HG03175 (cell line): ENCODE data around the gene NEDD9.

Source experiments
- ATAC-seq: cut with Tn5 transposase; IDR thresholded peaks from one replicate; pipeline ENCODE4 v1.9.1; 2021; ENCODE audit warnings: mild to moderate bottlenecking, moderate library complexity; ENCODE audit not compliant: unreplicated experiment

The NEDD9 gene

DNA sequence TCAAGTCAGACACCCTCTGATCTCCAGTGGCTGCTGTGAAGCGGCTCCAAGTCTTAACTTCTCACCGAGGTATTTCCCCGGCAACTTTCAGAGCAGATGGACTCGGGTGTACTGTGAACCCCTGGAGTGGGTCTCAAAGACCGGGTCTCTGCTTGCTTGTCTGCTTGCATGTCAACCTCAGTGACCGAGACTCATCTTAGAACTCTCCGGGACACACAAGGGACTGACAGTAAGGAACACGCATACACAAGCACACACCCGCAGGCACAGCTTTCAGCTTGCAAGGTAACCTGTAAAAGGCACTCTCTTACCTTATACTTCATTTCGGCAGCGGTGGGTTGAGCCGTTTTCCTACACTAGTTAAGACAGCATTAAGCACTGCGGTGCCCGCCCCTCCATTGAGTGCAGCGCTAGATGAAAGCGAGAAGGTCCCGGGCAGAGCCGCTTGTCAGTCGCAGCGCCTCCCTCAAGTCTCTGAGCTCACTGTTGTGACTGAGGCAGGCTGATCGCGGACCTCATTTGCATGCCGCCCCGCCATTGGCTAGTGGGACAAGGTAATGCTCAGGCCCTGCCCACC lies at the start of gene NEDD9:
Gene NEDD9, minus strand, starts transcription at position 476 of the 577 bp plus-strand sequence. Its CDS starts 153 bp downstream, at position 323.
- ATAC-seq, result peak; percentile 100

GRCh38 chr6:11282245-11282644 lies 49.8 kb upstream of the NEDD9 start:
- no peak for ATAC-seq

DNA sequence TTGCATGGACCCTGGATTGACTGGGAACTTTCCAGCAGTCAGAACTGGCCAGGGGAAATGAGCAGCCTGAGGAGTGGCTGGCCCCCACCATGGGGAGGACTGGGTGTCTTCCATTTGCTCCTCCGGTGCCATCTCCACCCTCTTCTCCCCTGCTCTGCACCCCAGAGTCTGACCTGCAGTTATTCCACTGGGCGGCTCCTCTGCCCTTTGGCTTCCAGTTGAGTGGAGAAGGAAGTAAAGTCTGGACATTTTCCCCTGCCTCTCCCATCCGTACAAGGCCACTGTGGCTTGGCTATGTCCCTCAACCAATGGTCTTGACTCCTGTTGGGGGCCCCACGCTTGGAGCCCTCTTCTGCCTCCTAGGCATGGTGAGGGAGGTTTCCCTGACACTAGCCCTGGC lies 47.9 kb upstream of the NEDD9 start:
- ATAC-seq, result no peak

GRCh38 chr6:11279284-11279689 lies 46.8 kb upstream of the NEDD9 start:
- ATAC-seq, result no peak

DNA sequence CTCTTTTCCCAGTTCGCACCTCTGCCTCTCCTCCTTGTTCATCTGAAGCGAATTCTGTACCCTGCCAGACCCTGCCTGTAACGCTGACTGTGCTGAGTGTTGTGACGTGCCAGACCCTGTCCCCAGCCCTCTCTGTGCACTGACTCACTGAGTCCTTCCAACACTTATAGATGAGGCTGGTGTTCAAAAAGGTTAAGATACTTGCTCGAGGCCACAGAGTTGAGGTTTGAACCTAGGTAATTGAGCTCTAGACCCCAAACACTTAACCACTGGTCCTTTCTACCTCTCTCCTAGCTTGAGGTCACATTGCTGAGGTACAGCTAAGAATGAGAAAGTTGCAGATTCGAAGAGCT lies 45.7 kb upstream of the NEDD9 start:
- no peak for ATAC-seq

GRCh38 chr6:11277275-11278206 lies 45.1 kb upstream of the NEDD9 start:
- ATAC-seq, result peak; percentile 32

DNA sequence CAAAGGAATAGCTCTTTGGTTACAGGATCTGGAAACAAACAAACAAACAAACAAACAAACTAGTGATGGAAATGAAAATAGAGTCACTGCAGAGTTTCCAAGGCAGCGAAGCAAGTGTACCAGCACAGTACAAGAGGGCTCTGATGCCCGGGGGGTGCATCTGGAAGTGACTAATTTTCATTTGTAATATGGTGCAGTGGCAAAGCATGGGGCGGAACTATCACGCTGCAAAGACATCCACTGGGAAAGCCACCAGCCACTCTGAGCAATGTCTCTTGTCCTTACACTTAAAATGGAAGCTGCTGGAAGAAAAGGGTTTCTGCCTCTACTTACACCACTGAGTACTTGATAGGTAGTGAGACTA lies 44.4 kb upstream of the NEDD9 start:
- ATAC-seq, result no peak

DNA sequence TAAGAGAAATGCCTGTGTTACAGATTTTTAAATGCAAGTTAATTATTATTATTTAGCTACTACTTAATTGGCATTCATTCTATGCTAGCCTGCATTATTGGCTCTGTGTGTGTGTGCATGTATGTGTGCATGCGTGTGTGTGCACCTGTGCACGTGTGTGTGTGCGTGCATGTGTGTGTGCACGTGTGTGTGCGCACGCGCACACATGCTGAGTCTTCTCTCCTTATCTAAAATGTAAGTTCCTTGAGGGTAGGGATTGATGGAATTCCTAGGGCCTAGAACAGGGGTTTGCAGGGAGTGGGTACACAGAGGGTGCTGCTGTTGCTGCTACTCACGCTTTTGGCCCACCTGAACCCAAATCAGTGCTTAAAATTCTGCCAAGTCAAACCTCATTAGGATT lies 43.8 kb upstream of the NEDD9 start:
- no peak for ATAC-seq

- peak; percentile 89 for ATAC-seq
These were observed 43.1 kb upstream of the NEDD9 start for GRCh38 chr6:11275598-11275997.

DNA sequence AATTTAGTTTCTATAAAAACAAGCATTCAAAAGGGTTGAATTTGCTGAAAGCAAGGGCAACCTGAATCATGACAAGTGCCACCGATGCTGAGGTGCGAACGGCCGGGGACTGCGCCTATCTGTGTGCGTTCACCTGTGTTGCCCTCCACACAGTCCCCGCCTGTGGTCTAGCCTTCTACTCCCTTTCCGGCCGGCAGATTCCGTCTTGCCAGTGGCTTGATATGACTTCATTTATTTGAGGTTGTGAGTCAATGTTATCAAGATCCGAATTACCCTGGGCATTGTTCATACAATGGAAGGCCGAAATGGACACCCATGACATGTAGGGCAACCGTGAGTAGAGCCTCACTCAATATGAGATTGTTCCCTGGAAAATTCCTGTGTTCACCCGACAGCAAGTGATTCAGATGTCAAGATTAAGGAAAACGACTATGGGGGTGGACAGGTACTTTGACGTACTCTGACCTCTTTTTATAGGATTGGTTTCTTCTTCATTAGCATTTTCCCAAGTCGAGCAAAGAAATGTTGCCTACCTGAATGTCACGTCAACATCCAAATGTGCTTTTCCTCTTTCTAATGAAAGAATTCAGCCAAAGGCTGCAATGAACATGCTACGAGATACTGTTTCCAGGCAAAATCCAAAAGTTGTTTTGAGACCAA lies 41.1 kb upstream of the NEDD9 start:
- no peak for ATAC-seq

GRCh38 chr6:11272491-11273192 lies 40.2 kb upstream of the NEDD9 start:
- no peak for ATAC-seq

DNA sequence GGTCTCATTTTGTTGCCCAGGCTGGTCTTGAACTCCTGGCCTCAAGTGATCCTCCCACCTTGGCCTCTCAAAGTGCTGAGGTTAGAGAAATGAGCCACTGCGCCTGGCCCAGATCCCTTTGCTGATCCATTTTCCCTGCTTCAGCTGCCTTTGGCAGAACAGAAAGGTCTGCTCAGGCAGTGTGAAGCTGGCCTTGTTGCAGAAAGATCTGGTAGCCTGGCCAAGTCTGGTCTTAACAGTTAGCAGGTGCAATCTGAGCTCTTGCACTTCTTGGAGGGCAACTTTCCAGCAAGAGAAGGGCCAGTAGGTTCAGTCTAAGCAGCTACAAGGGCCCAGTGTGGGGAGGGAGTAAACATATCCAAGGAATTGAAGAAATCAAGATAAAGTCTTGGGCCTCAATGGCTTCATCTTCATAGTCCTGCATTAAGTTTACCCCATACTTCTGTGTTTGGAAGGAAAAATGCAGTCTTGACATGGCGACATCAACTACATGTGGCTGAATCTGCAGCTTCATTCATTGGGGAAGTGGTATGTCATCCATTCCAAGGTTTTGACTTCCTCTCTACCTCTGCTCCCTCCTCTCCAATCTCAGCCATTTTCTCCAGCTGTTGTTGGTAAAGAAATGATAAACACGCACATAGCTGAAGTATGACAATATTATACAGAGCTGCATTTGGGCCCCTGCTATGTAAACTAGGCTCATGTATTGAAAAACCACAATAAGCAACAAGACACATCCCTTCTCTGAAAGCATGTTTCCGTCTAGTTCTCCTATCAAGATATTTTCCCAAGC lies 39.0 kb upstream of the NEDD9 start:
- no peak for ATAC-seq

DNA sequence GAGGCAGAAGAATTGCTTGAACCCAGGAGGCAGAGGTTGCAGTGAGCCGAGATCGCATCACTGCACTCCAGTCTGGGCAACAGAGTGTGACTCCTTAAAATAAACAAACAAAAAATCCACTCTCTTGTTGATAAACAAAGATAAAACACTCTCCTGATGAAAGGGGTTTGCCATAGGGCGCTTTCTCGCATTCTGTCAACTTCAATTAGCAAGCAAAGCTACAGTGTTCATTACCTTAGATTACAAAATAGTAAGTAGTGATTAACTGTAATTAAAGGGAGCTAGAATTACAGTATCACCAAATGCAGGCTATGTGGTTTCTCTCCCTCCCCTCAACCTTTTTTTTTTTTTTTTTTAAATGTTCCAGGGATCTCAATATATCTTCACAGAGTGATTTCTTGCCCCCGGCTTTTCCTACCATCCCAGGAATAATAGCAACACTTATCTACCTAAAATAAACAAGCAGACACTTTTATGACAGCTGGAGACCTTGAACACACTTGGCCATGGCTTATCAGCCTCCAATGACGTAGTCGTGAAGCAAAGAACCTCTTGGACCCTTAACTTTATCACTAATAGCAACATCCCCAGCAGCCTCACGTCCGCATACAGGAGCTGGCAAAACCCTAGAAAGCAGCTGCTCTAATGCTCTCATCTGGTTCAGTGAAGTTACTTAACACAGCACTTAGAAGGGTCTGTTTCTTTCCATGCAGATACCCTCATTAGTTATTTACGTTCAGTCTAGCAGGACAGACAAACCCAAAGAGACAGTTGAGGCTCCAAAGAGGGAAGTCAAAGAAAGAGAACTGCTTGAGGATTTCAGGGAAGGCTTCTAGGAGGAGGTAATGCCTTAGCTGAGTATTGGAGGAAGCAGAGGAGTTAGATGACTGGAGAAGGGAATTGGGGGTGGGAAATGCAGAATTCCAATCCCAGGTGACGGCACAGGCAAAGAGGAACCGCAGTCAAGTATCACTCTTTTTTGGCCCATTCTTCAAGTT lies 37.9 kb upstream of the NEDD9 start:
- ATAC-seq, result no peak

GRCh38 chr6:11268978-11269377 lies 36.5 kb upstream of the NEDD9 start:
- no peak for ATAC-seq

DNA sequence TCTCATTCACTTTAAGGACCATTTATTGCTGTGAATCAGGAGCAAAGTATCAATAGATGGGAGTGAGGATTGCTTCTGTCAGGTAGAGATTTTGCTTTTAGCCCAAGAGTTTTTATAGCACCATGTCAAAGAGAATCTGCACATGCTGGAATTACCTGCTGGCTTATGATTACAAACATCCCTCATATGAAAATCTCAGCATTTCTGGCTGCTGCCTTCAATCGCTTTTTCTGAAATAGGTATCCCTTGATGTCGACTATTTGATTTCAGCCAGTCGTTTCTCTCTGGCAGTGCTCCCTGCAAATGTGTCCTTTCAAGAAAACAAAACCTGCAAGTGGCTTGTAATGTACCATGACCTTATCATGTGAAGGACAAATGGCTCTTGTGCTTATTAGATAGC lies 34.5 kb upstream of the NEDD9 start:
- ATAC-seq, result no peak

DNA sequence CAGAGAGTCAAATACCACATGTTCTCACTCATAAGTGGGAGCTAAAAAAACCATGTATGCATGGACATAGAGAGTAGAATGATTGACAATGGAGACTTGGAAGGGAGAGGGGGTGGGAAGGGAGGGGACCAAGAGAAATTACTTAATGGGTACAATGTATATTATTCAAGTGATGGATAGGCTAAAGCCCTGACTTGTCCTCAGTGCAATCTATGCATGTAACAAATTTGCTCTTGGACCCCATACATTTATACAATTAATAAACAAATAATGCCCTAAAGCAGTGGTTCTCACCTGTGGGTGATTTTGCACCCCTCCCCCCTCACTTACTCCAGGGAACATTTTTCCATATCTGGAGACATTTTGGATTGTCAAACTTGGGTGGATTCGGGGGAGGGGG lies 33.5 kb upstream of the NEDD9 start:
- ATAC-seq, result no peak

- no peak for ATAC-seq
These were observed 31.6 kb upstream of the NEDD9 start for GRCh38 chr6:11264100-11264499.

DNA sequence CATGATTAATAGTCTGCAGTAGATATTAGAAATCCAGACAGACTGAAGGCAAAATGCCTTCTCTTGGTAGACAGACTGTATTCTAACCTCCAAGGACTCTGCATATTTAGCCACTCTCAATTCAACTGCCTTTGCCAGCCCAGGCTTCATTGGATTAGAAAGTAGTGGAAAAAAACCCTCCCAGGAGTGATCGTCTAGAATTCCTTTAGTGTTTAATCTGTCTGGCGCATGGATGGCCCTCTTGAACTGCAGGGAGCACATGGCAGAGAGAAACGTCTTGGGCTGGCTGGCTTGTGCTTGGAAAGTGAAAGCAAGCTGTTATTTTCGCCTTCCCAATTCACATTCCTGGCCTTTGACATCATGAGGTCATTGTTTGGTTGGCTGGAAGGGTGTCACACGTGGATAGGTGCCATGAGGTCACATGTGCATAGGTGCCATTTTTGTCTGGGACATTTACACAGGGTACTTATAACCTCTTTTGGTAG lies 30.9 kb upstream of the NEDD9 start:
- ATAC-seq, result no peak

DNA sequence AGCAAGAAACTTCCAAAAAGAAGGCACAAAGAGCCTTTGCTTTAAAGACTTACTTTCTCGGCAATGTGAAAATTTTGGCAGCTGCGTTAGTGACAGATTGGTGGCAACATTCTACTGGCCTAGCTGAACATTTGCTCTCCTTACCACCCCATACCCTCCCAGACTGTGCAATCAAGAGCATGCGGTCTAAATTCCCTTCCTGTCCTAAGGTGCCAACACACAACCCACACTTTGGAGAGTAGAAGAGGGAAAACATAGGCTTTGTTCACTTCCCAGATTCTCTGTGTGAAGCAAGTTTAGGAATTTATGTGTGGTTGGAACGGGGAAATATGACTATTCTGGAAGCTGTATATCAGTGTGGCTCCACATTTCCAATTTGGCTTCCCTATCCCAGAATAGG lies 29.8 kb upstream of the NEDD9 start:
- ATAC-seq, result no peak
